Activated T-helper 2 cell treated with anti-CD3 and anti-CD28 coated beads, Interferon-gamma antibody, Interleukin-2, Interleukin-4, amounts not matched to agents 10 μg/mL and 5 μg/mL and 100 μg/mL, durations not matched to agents 14 hours and 24 hours and 36 hours (primary cell): ENCODE results near the gene DMRT2. TPM values are rescaled to one million over a fixed set of nuclear protein-coding genes. Genes with fewer than 3 reads are reported as not detected.
A peak's percentile ranks its signal among the peaks of the same experiment; 100 is the strongest.

ENCODE experiments used
- DNase-seq: peaks from one replicate; pipeline ENCODE4 v3.0.0; 2021; ENCODE audit warnings: low spot score
- H3K27ac Mint-ChIP-seq: one replicate; pipeline ENCODE4 v1.8.0; 2021; ENCODE audit warnings: mixed read lengths
- H3K27me3 Mint-ChIP-seq: one replicate; pipeline ENCODE4 v1.8.0; 2021; ENCODE audit warnings: low read depth, mixed read lengths
- H3K36me3 Mint-ChIP-seq: one replicate; pipeline ENCODE4 v1.8.0; 2021; ENCODE audit warnings: low read depth, mixed read lengths
- H3K4me1 Mint-ChIP-seq: one replicate; pipeline ENCODE4 v1.8.0; 2021; ENCODE audit warnings: low read depth, mixed read lengths
- H3K4me3 Mint-ChIP-seq: one replicate; pipeline ENCODE4 v1.8.0; 2021; ENCODE audit warnings: low read depth, mild to moderate bottlenecking, moderate library complexity, mixed read lengths
- H3K9me3 Mint-ChIP-seq: one replicate; pipeline ENCODE4 v1.8.0; 2021; ENCODE audit warnings: mixed read lengths
- intact Hi-C: fragments of 100-400 bp; cut with micrococcal nuclease; formaldehyde crosslinking; loops from one replicate; pipeline ENCODE4 v1.15.1; 2023
- total RNA-seq: library from RNA; stranded (reverse); gene quantifications from 2 replicates; pipeline ENCODE4 v1.2.3, GENCODE V29; 2022

DMRT2 gene
- total RNA-seq, 1 donor from 2014 or later: 1.2 TPM

- H3K4me1 Mint-ChIP-seq: no peaks in the 10 kb centered on the region
- H3K9me3 Mint-ChIP-seq: no peaks in the 10 kb centered on the region
- DNase-seq: no peak
- intact Hi-C loops: no loop called here
- H3K36me3 Mint-ChIP-seq: no peaks in the 10 kb centered on the region
- H3K27ac Mint-ChIP-seq: no peak overlapping the region
- peaks cover 7% of the 10 kb centered on the region for H3K27me3 Mint-ChIP-seq
- H3K4me3 Mint-ChIP-seq: no peak overlapping the region
Observed at GRCh38 chr9:1026219-1026618, 23.9 kb upstream of the DMRT2 start.

- H3K4me3 Mint-ChIP-seq: no peak overlapping the region
- H3K27me3 Mint-ChIP-seq: peaks cover 5% of the 10 kb centered on the region
- H3K36me3 Mint-ChIP-seq: no peaks in the 10 kb centered on the region
- no peaks in the 10 kb centered on the region for H3K4me1 Mint-ChIP-seq
- no peak overlapping the region for H3K27ac Mint-ChIP-seq
- intact Hi-C loops: no loop called here
- no peak for DNase-seq
- H3K9me3 Mint-ChIP-seq: no peaks in the 10 kb centered on the region
Observed at GRCh38 chr9:1028501-1029190, 21.5 kb upstream of the DMRT2 start.

- Mint-ChIP-seq H3K4me3 (no peak overlapping the region), H3K4me1 (no peaks in the 10 kb centered on the region), H3K27me3 (peaks cover 14% of the 10 kb centered on the region), H3K36me3 (no peaks in the 10 kb centered on the region), H3K27ac (no peak overlapping the region), H3K9me3 (no peaks in the 10 kb centered on the region)
- intact Hi-C loops: no loop called here
- DNase-seq: no peak
Observed at GRCh38 chr9:1031951-1032601, 18.1 kb upstream of the DMRT2 start.

- H3K4me1 Mint-ChIP-seq: no peaks in the 10 kb centered on the region
- intact Hi-C loops: no loop called here
- H3K27me3 Mint-ChIP-seq: peaks cover 15% of the 10 kb centered on the region
- no peak overlapping the region for H3K4me3 Mint-ChIP-seq
- no peak for DNase-seq
- H3K36me3 Mint-ChIP-seq: no peaks in the 10 kb centered on the region
- no peak overlapping the region for H3K27ac Mint-ChIP-seq
- H3K9me3 Mint-ChIP-seq: no peaks in the 10 kb centered on the region
Observed at GRCh38 chr9:1034271-1034670, 15.9 kb upstream of the DMRT2 start.

- Mint-ChIP-seq H3K36me3 (no peaks in the 10 kb centered on the region), H3K27ac (no peak overlapping the region), H3K4me1 (peaks cover 4% of the 10 kb centered on the region), H3K9me3 (no peaks in the 10 kb centered on the region), H3K4me3 (no peak overlapping the region), H3K27me3 (peaks cover 56% of the 10 kb centered on the region)
- no peak for DNase-seq
- intact Hi-C loops: no loop called here
Observed at GRCh38 chr9:1039589-1039988, 10.6 kb upstream of the DMRT2 start.

- intact Hi-C loops: no loop called here
- Mint-ChIP-seq H3K36me3 (peaks cover 5% of the 10 kb centered on the region), H3K4me1 (peaks cover 10% of the 10 kb centered on the region), H3K27ac (no peak overlapping the region), H3K4me3 (peak overlapping the region; percentile 30), H3K9me3 (no peaks in the 10 kb centered on the region), H3K27me3 (peaks cover 74% of the 10 kb centered on the region)
- no peak for DNase-seq
Observed at GRCh38 chr9:1042466-1042865, 7.7 kb upstream of the DMRT2 start.

GRCh38 chr9:1044643-1045042 lies 5.5 kb upstream of the DMRT2 start:
- Mint-ChIP-seq H3K27me3 (peaks cover 85% of the 10 kb centered on the region), H3K36me3 (peaks cover 16% of the 10 kb centered on the region), H3K4me1 (peaks cover 28% of the 10 kb centered on the region), H3K4me3 (no peak overlapping the region), H3K27ac (no peak overlapping the region), H3K9me3 (peaks cover 3% of the 10 kb centered on the region)
- intact Hi-C loops: no loop called here
- DNase-seq: no peak

- DNase-seq: no peak
- peaks cover 17% of the 10 kb centered on the region for H3K36me3 Mint-ChIP-seq
- H3K9me3 Mint-ChIP-seq: peaks cover 7% of the 10 kb centered on the region
- peaks cover 35% of the 10 kb centered on the region for H3K4me1 Mint-ChIP-seq
- intact Hi-C loops: no loop called here
- no peak overlapping the region for H3K27ac Mint-ChIP-seq
- peaks cover 82% of the 10 kb centered on the region for H3K27me3 Mint-ChIP-seq
- H3K4me3 Mint-ChIP-seq: peak overlapping the region; percentile 70
Observed at GRCh38 chr9:1046639-1047572, 3.3 kb upstream of the DMRT2 start.

- peaks cover 7% of the 10 kb centered on the region for H3K9me3 Mint-ChIP-seq
- peak overlapping the region; percentile 70 for H3K4me3 Mint-ChIP-seq
- intact Hi-C loops: loop anchor here (1.0 to 2.0 kb wide), 2 partner anchors 79 to 205 kb away; no protein-coding TSS in a partner anchor
- peaks cover 17% of the 10 kb centered on the region for H3K36me3 Mint-ChIP-seq
- H3K27ac Mint-ChIP-seq: no peak overlapping the region
- peaks cover 82% of the 10 kb centered on the region for H3K27me3 Mint-ChIP-seq
- H3K4me1 Mint-ChIP-seq: peaks cover 39% of the 10 kb centered on the region
- DNase-seq: no peak
Observed at GRCh38 chr9:1047591-1048230, 2.4 kb upstream of the DMRT2 start.

- Mint-ChIP-seq H3K9me3 (peaks cover 7% of the 10 kb centered on the region), H3K4me3 (peak overlapping the region; percentile 70), H3K27ac (no peak overlapping the region), H3K27me3 (peaks cover 83% of the 10 kb centered on the region), H3K36me3 (peaks cover 17% of the 10 kb centered on the region), H3K4me1 (peaks cover 41% of the 10 kb centered on the region)
- intact Hi-C loops: loop anchor here (1.0 to 2.0 kb wide), 2 partner anchors 80 to 205 kb away; no protein-coding TSS in a partner anchor
- no peak for DNase-seq
Observed at GRCh38 chr9:1048231-1048619, 1.9 kb upstream of the DMRT2 start.

- Mint-ChIP-seq H3K4me3 (peak overlapping the region; percentile 40), H3K36me3 (peaks cover 17% of the 10 kb centered on the region), H3K4me1 (peaks cover 41% of the 10 kb centered on the region), H3K27me3 (peaks cover 82% of the 10 kb centered on the region), H3K9me3 (peaks cover 7% of the 10 kb centered on the region), H3K27ac (no peak overlapping the region)
- intact Hi-C loops: loop anchor here (1.0 to 2.0 kb wide), 2 partner anchors 81 to 206 kb away; no protein-coding TSS in a partner anchor
- no peak for DNase-seq
Observed at GRCh38 chr9:1048811-1049210, 1.3 kb upstream of the DMRT2 start.

GRCh38 chr9:1049641-1050040 lies 516 bp upstream of the DMRT2 start:
- peaks cover 81% of the 10 kb centered on the region for H3K27me3 Mint-ChIP-seq
- peak overlapping the region; percentile 43 for H3K27ac Mint-ChIP-seq
- intact Hi-C loops: loop anchor here (1.0 to 10.0 kb wide), 3 partner anchors 74 to 555 kb away; no protein-coding TSS in a partner anchor
- peaks cover 17% of the 10 kb centered on the region for H3K36me3 Mint-ChIP-seq
- H3K4me3 Mint-ChIP-seq: peak overlapping the region; percentile 56
- H3K9me3 Mint-ChIP-seq: peaks cover 7% of the 10 kb centered on the region
- peaks cover 40% of the 10 kb centered on the region for H3K4me1 Mint-ChIP-seq
- no peak for DNase-seq
